GM19438 (cell line): ENCODE results near the gene HSPA12A.
A peak's percentile ranks its signal among the peaks of the same experiment; 100 is the strongest.

Experiments
- ATAC-seq: cut with Tn5 transposase; IDR thresholded peaks from one replicate; pipeline ENCODE4 v1.9.1; 2021; ENCODE audit warnings: low read depth; ENCODE audit not compliant: unreplicated experiment

Gene HSPA12A

GRCh38 chr10:116744163-116744753 lies 1.9 kb upstream of the HSPA12A start:
- no peak for ATAC-seq

GRCh38 chr10:116743266-116744064 lies 1.1 kb upstream of the HSPA12A start:
- ATAC-seq: no peak

GRCh38 chr10:116741391-116742351 lies 695 bp downstream of the HSPA12A start:
- ATAC-seq: peak; percentile 10

- ATAC-seq: no peak
Measured at GRCh38 chr10:116740971-116741370, 1.4 kb downstream of the HSPA12A start.

GRCh38 chr10:116738339-116738738 lies 4.0 kb downstream of the HSPA12A start:
- ATAC-seq: no peak

GRCh38 chr10:116737627-116738327 lies 4.6 kb downstream of the HSPA12A start:
- ATAC-seq: no peak

GRCh38 chr10:116733566-116733965 lies 8.8 kb downstream of the HSPA12A start:
- ATAC-seq: no peak

GRCh38 chr10:116732573-116732972 lies 9.8 kb downstream of the HSPA12A start:
- ATAC-seq: no peak

- ATAC-seq: no peak
Measured at GRCh38 chr10:116730464-116731260, 11.7 kb downstream of the HSPA12A start.

GRCh38 chr10:116729243-116729642 lies 13.1 kb downstream of the HSPA12A start:
- no peak for ATAC-seq

- ATAC-seq: no peak
Measured at GRCh38 chr10:116728526-116729096, 13.8 kb downstream of the HSPA12A start.

GRCh38 chr10:116723428-116724281 lies 18.7 kb downstream of the HSPA12A start:
- no peak for ATAC-seq

GRCh38 chr10:116722736-116723427 lies 19.5 kb downstream of the HSPA12A start:
- ATAC-seq: no peak

- no peak for ATAC-seq
Measured at GRCh38 chr10:116721547-116722392, 20.6 kb downstream of the HSPA12A start.

- no peak for ATAC-seq
Measured at GRCh38 chr10:116720668-116721546, 21.5 kb downstream of the HSPA12A start.

GRCh38 chr10:116720241-116720643 lies 22.1 kb downstream of the HSPA12A start:
- ATAC-seq: no peak
